ENCODE data around the gene LIMCH1. TPM values are rescaled to one million over a fixed set of nuclear protein-coding genes. Genes with fewer than 3 reads are reported as not detected.

Gene LIMCH1
- total RNA-seq, 1 donor from 2014 or later, result 12.7 TPM

- peaks cover 9% of the 10 kb centered on the region for H3K4me1 Mint-ChIP-seq (ENCODE audit: low read depth)
- no peak for DNase-seq (ENCODE audit: low spot score, unreplicated experiment)
- H3K27ac Mint-ChIP-seq, result no peak overlapping the region
- H3K4me3 Mint-ChIP-seq (ENCODE audit: low read depth), result no peak overlapping the region
- H3K36me3 Mint-ChIP-seq (ENCODE audit: insufficient read depth), result no peaks in the 10 kb centered on the region
- TF ChIP-seq CTCF (IDR thresholded peaks at IDR 0.05; ENCODE audit: unreplicated experiment), result no peak
- H3K27me3 Mint-ChIP-seq, result peaks cover 25% of the 10 kb centered on the region
- no peaks in the 10 kb centered on the region for H3K9me3 Mint-ChIP-seq (ENCODE audit: low read depth)
Observed at GRCh38 chr4:41541687-41542094, 3.7 kb downstream of the LIMCH1 start.

GRCh38 chr4:41542526-41543275, 4.7 kb downstream of the LIMCH1 start:
- Mint-ChIP-seq H3K4me3 (ENCODE audit: low read depth) (no peak overlapping the region), H3K9me3 (ENCODE audit: low read depth) (no peaks in the 10 kb centered on the region), H3K36me3 (ENCODE audit: insufficient read depth) (no peaks in the 10 kb centered on the region), H3K27me3 (peaks cover 22% of the 10 kb centered on the region), H3K27ac (no peak overlapping the region), H3K4me1 (ENCODE audit: low read depth) (peaks cover 9% of the 10 kb centered on the region)
- no peak for DNase-seq (ENCODE audit: low spot score, unreplicated experiment)
- TF ChIP-seq CTCF (IDR thresholded peaks at IDR 0.05; ENCODE audit: unreplicated experiment), result no peak

- no peak overlapping the region for H3K27ac Mint-ChIP-seq
- no peaks in the 10 kb centered on the region for H3K9me3 Mint-ChIP-seq (ENCODE audit: low read depth)
- H3K4me3 Mint-ChIP-seq (ENCODE audit: low read depth), result no peak overlapping the region
- no peaks in the 10 kb centered on the region for H3K36me3 Mint-ChIP-seq (ENCODE audit: insufficient read depth)
- no peak for TF ChIP-seq CTCF (IDR thresholded peaks at IDR 0.05; ENCODE audit: unreplicated experiment)
- peaks cover 13% of the 10 kb centered on the region for H3K4me1 Mint-ChIP-seq (ENCODE audit: low read depth)
- DNase-seq (ENCODE audit: low spot score, unreplicated experiment), result no peak
- peaks cover 12% of the 10 kb centered on the region for H3K27me3 Mint-ChIP-seq
Observed at GRCh38 chr4:41545238-41545637, 7.3 kb downstream of the LIMCH1 start.

- H3K4me1 Mint-ChIP-seq (ENCODE audit: low read depth), result peaks cover 15% of the 10 kb centered on the region
Observed at GRCh38 chr4:41546638-41547037, 8.7 kb downstream of the LIMCH1 start.

GRCh38 chr4:41548305-41548880, 10.4 kb downstream of the LIMCH1 start:
- H3K27ac Mint-ChIP-seq, result peak overlapping the region; percentile 73
- H3K4me1 Mint-ChIP-seq (ENCODE audit: low read depth), result peaks cover 10% of the 10 kb centered on the region
- no peaks in the 10 kb centered on the region for H3K36me3 Mint-ChIP-seq (ENCODE audit: insufficient read depth)
- no peak for DNase-seq (ENCODE audit: low spot score, unreplicated experiment)
- no peak for TF ChIP-seq CTCF (IDR thresholded peaks at IDR 0.05; ENCODE audit: unreplicated experiment)
- H3K4me3 Mint-ChIP-seq (ENCODE audit: low read depth), result no peak overlapping the region
- H3K9me3 Mint-ChIP-seq (ENCODE audit: low read depth), result no peaks in the 10 kb centered on the region
- H3K27me3 Mint-ChIP-seq, result peaks cover 8% of the 10 kb centered on the region

More at GRCh38 chr4:41546638-41547037, 8.7 kb downstream of the LIMCH1 start:
- DNase-seq (ENCODE audit: low spot score, unreplicated experiment), result no peak
- Mint-ChIP-seq H3K27me3 (peaks cover 8% of the 10 kb centered on the region), H3K36me3 (ENCODE audit: insufficient read depth) (no peaks in the 10 kb centered on the region), H3K27ac (no peak overlapping the region), H3K4me3 (ENCODE audit: low read depth) (no peak overlapping the region), H3K9me3 (ENCODE audit: low read depth) (no peaks in the 10 kb centered on the region)
- TF ChIP-seq CTCF (IDR thresholded peaks at IDR 0.05; ENCODE audit: unreplicated experiment), result no peak

Data from progenitor cell of endocrine pancreas (in vitro differentiated cells).